Progenitor cell of endocrine pancreas (in vitro differentiated cells): ENCODE measurements around the gene OR10P1. TPM values are rescaled to one million over a fixed set of nuclear protein-coding genes. Genes with fewer than 3 reads are reported as not detected.
A peak's percentile ranks its signal among the peaks of the same experiment; 100 is the strongest.

Source experiments
- DNase-seq: peaks from one replicate; pipeline ENCODE4 v3.0.0; 2021; ENCODE audit warnings: low spot score; ENCODE audit not compliant: unreplicated experiment
- H3K27ac Mint-ChIP-seq: 2 replicates; pipeline ENCODE4 v1.8.0; 2021; ENCODE audit warnings: mild to moderate bottlenecking, moderate library complexity, mixed read lengths
- H3K27me3 Mint-ChIP-seq: 2 replicates; pipeline ENCODE4 v1.8.0; 2021; ENCODE audit warnings: mixed read lengths
- H3K36me3 Mint-ChIP-seq: 2 replicates; pipeline ENCODE4 v1.8.0; 2022; ENCODE audit warnings: mixed read lengths; ENCODE audit not compliant: insufficient read depth
- H3K4me1 Mint-ChIP-seq: 2 replicates; pipeline ENCODE4 v1.8.0; 2021; ENCODE audit warnings: low read depth, mixed read lengths
- H3K4me3 Mint-ChIP-seq: 2 replicates; pipeline ENCODE4 v1.8.0; 2021; ENCODE audit warnings: low read depth, mild to moderate bottlenecking, moderate library complexity, mixed read lengths
- H3K9me3 Mint-ChIP-seq: 2 replicates; pipeline ENCODE4 v1.8.0; 2021; ENCODE audit warnings: low read depth, mixed read lengths
- CTCF ChIP-seq: fragments of 200-600 bp; sonication (generic); IDR thresholded peaks from one replicate; pipeline ENCODE4 v1.5.0; 2021; ENCODE audit warnings: antibody characterized with exemption, mild to moderate bottlenecking; ENCODE audit not compliant: unreplicated experiment
- total RNA-seq: library from RNA; stranded (reverse); gene quantifications from 2 replicates; pipeline ENCODE4 v1.2.1, GENCODE V29; 2021

Gene OR10P1
- total RNA-seq, 1 donor from 2014 or later, result not detected

- Mint-ChIP-seq H3K27me3 (peaks cover 4% of the 10 kb centered on the region), H3K4me3 (no peak overlapping the region), H3K4me1 (peaks cover 4% of the 10 kb centered on the region), H3K9me3 (peaks cover 36% of the 10 kb centered on the region), H3K27ac (no peak overlapping the region), H3K36me3 (peaks cover 12% of the 10 kb centered on the region)
- DNase-seq, result no peak
- no peak for TF ChIP-seq CTCF
These were observed 21.9 kb upstream of the OR10P1 start for GRCh38 chr12:55614764-55615163.

DNA sequence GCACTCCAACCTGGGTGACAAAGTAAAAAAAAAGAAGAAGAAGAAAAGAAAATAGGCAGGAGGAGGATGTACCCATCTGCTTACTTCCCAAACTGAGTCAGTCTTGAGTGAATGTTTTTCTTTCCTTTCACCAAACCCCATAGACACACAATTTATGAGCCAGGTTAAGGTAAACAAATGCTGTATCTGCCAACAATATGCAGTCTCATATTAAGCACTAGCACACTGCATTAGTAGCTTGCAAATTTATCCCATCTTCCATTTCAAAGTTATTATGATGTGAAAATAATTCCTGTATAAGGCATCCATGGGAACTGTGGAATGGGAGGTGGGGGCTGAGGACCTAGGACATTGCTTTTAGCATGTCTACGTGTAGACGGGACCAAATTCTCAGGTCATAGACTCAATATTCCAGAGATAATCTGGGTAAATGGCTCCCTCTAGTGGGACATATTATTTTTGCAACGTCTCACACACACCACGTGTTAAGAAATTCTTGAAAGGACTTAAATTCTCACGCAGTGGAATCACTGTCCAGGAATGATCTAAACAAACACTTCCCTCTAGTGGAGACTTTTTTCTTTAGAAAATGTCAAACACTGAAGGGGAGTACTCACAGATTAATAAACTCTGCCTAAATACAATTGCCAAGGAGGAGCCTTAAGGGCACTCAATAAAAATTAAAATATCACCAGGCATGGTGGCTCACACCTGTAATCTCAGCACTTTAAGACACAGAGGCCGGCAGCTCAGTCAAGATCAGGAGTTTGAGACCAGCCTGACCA is 17.1 kb upstream of the OR10P1 start:
- Mint-ChIP-seq H3K27me3 (peaks cover 4% of the 10 kb centered on the region), H3K4me1 (peaks cover 5% of the 10 kb centered on the region), H3K9me3 (peaks cover 29% of the 10 kb centered on the region), H3K27ac (peak overlapping the region; percentile 91), H3K4me3 (no peak overlapping the region), H3K36me3 (peaks cover 12% of the 10 kb centered on the region)
- peak; percentile 92 for TF ChIP-seq CTCF
- DNase-seq, result peak; percentile 49

DNA sequence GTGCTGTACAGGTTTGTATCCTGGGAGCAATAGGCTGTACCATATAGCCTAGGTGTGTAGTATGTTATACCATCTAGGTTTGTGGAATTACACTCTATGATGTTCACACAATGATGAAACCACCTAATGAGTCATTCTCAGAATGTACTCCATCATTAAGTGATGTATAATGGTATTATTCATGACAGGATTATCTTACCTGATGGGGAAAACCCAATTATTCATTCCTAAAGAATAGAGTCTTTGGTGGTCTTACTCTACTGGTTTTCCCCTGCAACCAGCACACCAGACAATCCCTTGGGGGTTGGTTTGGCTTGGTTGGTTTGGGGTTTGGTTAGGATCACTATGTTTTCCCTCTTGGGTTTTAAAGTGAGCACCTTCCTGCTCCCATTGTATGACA is 12.6 kb upstream of the OR10P1 start:
- no peak for DNase-seq
- H3K27me3 Mint-ChIP-seq, result peaks cover 6% of the 10 kb centered on the region
- H3K9me3 Mint-ChIP-seq, result no peaks in the 10 kb centered on the region
- no peaks in the 10 kb centered on the region for H3K36me3 Mint-ChIP-seq
- no peak overlapping the region for H3K4me3 Mint-ChIP-seq
- no peak overlapping the region for H3K27ac Mint-ChIP-seq
- H3K4me1 Mint-ChIP-seq, result peaks cover 5% of the 10 kb centered on the region
- TF ChIP-seq CTCF, result no peak

GRCh38 chr12:55626154-55626553 is 10.5 kb upstream of the OR10P1 start:
- H3K9me3 Mint-ChIP-seq, result no peaks in the 10 kb centered on the region

More at GRCh38 chr12:55626154-55626553, 10.5 kb upstream of the OR10P1 start:
- no peak for TF ChIP-seq CTCF
- H3K36me3 Mint-ChIP-seq, result no peaks in the 10 kb centered on the region
- DNase-seq, result no peak
- H3K4me1 Mint-ChIP-seq, result peaks cover 2% of the 10 kb centered on the region
- no peak overlapping the region for H3K4me3 Mint-ChIP-seq
- H3K27ac Mint-ChIP-seq, result no peak overlapping the region
- H3K27me3 Mint-ChIP-seq, result peaks cover 15% of the 10 kb centered on the region
